SK-N-SH (cell line): ENCODE results near the gene GPX5.
"Not testable (repeated sequence)": the region's sequence is repeated elsewhere in the genome, so short reads cannot be mapped to it uniquely, and the experiment has no call there.

Source experiments
- CHD2 ChIP-seq: fragments of 150-350 bp; IDR thresholded peaks from 2 replicates; pipeline ENCODE4 v1.6.1; 2018; ENCODE audit warnings: low read length; ENCODE audit not compliant: partially characterized antibody
- CTCF ChIP-seq: fragments of 200-600 bp; sonication (generic); IDR thresholded peaks from 2 replicates; pipeline ENCODE4 v1.6.1; 2017; ENCODE audit warnings: antibody characterized with exemption, mild to moderate bottlenecking, moderate library complexity
- ELF1 ChIP-seq: IDR thresholded peaks from 2 replicates; pipeline ENCODE4 v1.4.0; 2012
- MEF2A ChIP-seq: IDR thresholded peaks from 2 replicates; pipeline ENCODE4 v1.4.0; 2012; ENCODE audit warnings: low read depth, borderline replicate concordance
- REST ChIP-seq: IDR thresholded peaks from 2 replicates; pipeline ENCODE4 v1.6.1; 2012; ENCODE audit warnings: mild to moderate bottlenecking, low read depth, low read length, moderate library complexity
- USF1 ChIP-seq: IDR thresholded peaks from 2 replicates; pipeline ENCODE4 v1.4.0; 2012; ENCODE audit warnings: low read depth, borderline replicate concordance

GRCh38 chr6:28547003-28547402, 21.3 kb downstream of the GPX5 start:
- TF ChIP-seq MEF2A, CTCF, CHD2, USF1, ELF1, REST: not testable (repeated sequence)
